Neuronal stem cell (in vitro differentiated cells): ENCODE results near the gene ARHGAP29.

ENCODE experiments used
- DNase-seq: peaks from one replicate; pipeline ENCODE4 v3.0.0-alpha.2; 2013; ENCODE audit warnings: low spot score
- H2AFZ ChIP-seq: one replicate; pipeline ENCODE4 v1.6.1; 2013; ENCODE audit warnings: mild to moderate bottlenecking, low read length, inconsistent platforms
- H2AK5ac ChIP-seq: 2 replicates; pipeline ENCODE4 v1.6.1; 2013; ENCODE audit warnings: low read depth, mild to moderate bottlenecking, inconsistent platforms, low read length, moderate library complexity, mixed read lengths
- H2BK120ac ChIP-seq: 2 replicates; pipeline ENCODE4 v1.6.1; 2013; ENCODE audit warnings: low read depth, mild to moderate bottlenecking, inconsistent platforms, low read length, moderate library complexity, mixed read lengths
- H2BK12ac ChIP-seq: one replicate; pipeline ENCODE4 v1.6.1; 2013; ENCODE audit warnings: low read length, inconsistent platforms
- H2BK15ac ChIP-seq: 2 replicates; pipeline ENCODE4 v1.6.1; 2013; ENCODE audit warnings: mild to moderate bottlenecking, low read length, inconsistent platforms, mixed read lengths
- H2BK5ac ChIP-seq: one replicate; pipeline ENCODE4 v1.6.1; 2013; ENCODE audit warnings: inconsistent platforms, mild to moderate bottlenecking, low read length, moderate library complexity
- H3K14ac ChIP-seq: one replicate; pipeline ENCODE4 v1.6.1; 2013; ENCODE audit warnings: low read length, inconsistent platforms
- H3K18ac ChIP-seq: 2 replicates; pipeline ENCODE4 v1.6.1; 2013; ENCODE audit warnings: low read length, inconsistent platforms
- H3K23ac ChIP-seq: 2 replicates; pipeline ENCODE4 v1.6.1; 2013; ENCODE audit warnings: low read depth, mild to moderate bottlenecking, mixed read lengths, low read length, inconsistent platforms; ENCODE audit not compliant: poor library complexity
- H3K27ac ChIP-seq: replicated peaks from 3 replicates; pipeline ENCODE4 v1.5.1; 2013; ENCODE audit warnings: low read length, inconsistent platforms
- H3K27me3 ChIP-seq, 3 experiments: 2 replicates each; pipeline ENCODE4 v1.6.1; 2013; ENCODE audit warnings: low read length in 3 of 3, mild to moderate bottlenecking in 2 of 3, inconsistent platforms in 1 of 3, low read depth in 1 of 3, mixed read lengths in 1 of 3, moderate library complexity in 1 of 3; ENCODE audit not compliant: control insufficient read depth in 3 of 3, insufficient read depth in 3 of 3
- H3K36me3 ChIP-seq, 2 donors: replicated peaks in 1 of 2; 2 replicates each; pipeline ENCODE4 v1.6.1; 2013; ENCODE audit warnings: low read length in 2 of 2; ENCODE audit not compliant: control insufficient read depth in 2 of 2, insufficient read depth in 2 of 2
- H3K4ac ChIP-seq: 2 replicates; pipeline ENCODE4 v1.6.1; 2013; ENCODE audit warnings: inconsistent platforms, mild to moderate bottlenecking, low read length, moderate library complexity
- H3K4me1 ChIP-seq, 2 donors: 1 replicate in 1 of 2; 2 replicates in 1 of 2; pipeline ENCODE4 v1.6.1; 2013; ENCODE audit warnings: low read length in 2 of 2, low read depth in 1 of 2; ENCODE audit not compliant: control insufficient read depth in 2 of 2, insufficient read depth in 1 of 2
- H3K4me2 ChIP-seq: one replicate; pipeline ENCODE4 v1.6.1; 2013; ENCODE audit warnings: mild to moderate bottlenecking, low read length, inconsistent platforms; ENCODE audit not compliant: insufficient read depth, poor library complexity, severe bottlenecking
- H3K4me3 ChIP-seq, 2 donors: 2 replicates each; pipeline ENCODE4 v1.5.1; 2013; ENCODE audit warnings: low read length in 2 of 2, mild to moderate bottlenecking in 2 of 2, inconsistent platforms in 1 of 2, moderate library complexity in 1 of 2
- H3K79me1 ChIP-seq: one replicate; pipeline ENCODE4 v1.6.1; 2013; ENCODE audit warnings: low read depth, mild to moderate bottlenecking, inconsistent platforms, low read length, moderate library complexity
- H3K9ac ChIP-seq: one replicate; pipeline ENCODE4 v1.6.1; 2013; ENCODE audit warnings: mild to moderate bottlenecking, low read depth, low read length, inconsistent platforms; ENCODE audit not compliant: poor library complexity
- H3K9me3 ChIP-seq, 2 donors: replicated peaks in 1 of 2; 2 replicates each; pipeline versions ENCODE3 to v1.6.1; 2013; ENCODE audit warnings: low read length in 2 of 2, mild to moderate bottlenecking in 2 of 2, inconsistent platforms in 1 of 2, low read depth in 1 of 2, mixed read lengths in 1 of 2, moderate library complexity in 1 of 2; ENCODE audit not compliant: control insufficient read depth in 2 of 2, insufficient read depth in 1 of 2
- H4K8ac ChIP-seq: one replicate; pipeline ENCODE4 v1.6.1; 2013; ENCODE audit warnings: low read depth, mild to moderate bottlenecking, inconsistent platforms, low read length, moderate library complexity
- H4K91ac ChIP-seq: one replicate; pipeline ENCODE4 v1.6.1; 2013; ENCODE audit warnings: low read length, low read depth, mild to moderate bottlenecking, inconsistent platforms; ENCODE audit not compliant: poor library complexity
- WGBS, 2 donors: extraction: QIAGEN DNeasy Blood & Tissue Kit; methylation state at CpG; one replicate each; pipeline ENCODE4 v1.1.7; 2013; ENCODE audit warnings: missing lambda C conversion rate in 2 of 2, mixed read lengths in 1 of 2; ENCODE audit not compliant: insufficient read length in 2 of 2, insufficient replicate concordance in 1 of 2; ENCODE audit errors: extremely low coverage in 2 of 2; 5-methylcytosine and 5-hydroxymethylcytosine counted together

ARHGAP29 gene

DNA sequence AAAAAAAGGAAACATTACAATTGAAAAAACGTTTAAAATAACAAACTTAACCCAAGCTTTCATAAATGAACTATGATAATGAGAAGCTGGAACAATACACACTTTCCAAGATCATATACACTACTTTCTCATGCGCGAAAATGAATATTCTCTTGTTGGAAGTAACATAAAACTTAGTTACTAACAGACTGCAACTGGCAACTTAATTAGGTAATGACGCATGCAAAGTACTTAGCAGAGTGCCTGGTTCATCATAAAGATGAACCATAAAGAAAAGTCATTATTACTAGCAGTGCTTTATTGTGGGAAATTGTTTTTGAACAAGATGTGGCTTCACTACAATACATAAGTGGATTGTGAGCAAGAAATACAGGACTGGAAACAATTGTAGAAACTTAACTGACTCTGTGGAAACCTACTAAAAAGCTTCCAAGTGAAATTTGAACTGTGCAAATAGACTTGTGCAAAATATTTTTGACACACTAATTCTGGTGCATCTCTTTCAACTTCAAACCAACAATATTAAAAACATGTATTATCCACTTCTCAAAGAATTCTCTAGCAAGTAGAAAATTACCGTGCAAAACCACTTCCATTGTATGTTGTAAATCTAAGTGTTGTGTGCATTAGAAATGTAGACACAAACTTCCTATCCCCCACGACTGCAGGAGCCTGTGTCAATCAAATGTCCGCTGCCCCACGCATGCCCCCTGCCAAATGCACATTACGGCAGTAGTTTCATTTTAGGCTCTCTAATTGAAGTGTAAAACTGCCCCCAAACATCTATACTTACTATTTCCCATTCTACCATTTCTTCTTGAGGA lies 2.0 kb downstream of the ARHGAP29 start:
- H3K9me3 ChIP-seq: no peaks in the 10 kb centered on the region
- no peak overlapping the region for H3K27ac ChIP-seq
- H3K27me3 ChIP-seq: peaks cover 0 to 20% (median 20%) of the 10 kb centered on the region in 3 experiments
- H2BK5ac ChIP-seq: no peak overlapping the region
- peaks cover 0 to 11% of the 10 kb centered on the region in 2 donors for H3K4me1 ChIP-seq
- H3K4me2 ChIP-seq: no peak overlapping the region
- no peak overlapping the region for H2AK5ac ChIP-seq
- H3K9ac ChIP-seq: no peak overlapping the region
- H3K36me3 ChIP-seq: no peaks in the 10 kb centered on the region
- no peak overlapping the region for H4K8ac ChIP-seq
- no peaks in the 10 kb centered on the region for H3K79me1 ChIP-seq
- no peak overlapping the region for H2BK12ac ChIP-seq
- no peak overlapping the region for H3K4ac ChIP-seq
- H3K14ac ChIP-seq: no peak overlapping the region
- no peak overlapping the region for H2BK15ac ChIP-seq
- peak overlapping the region in 1 of 2 donors; percentile 85 for H3K4me3 ChIP-seq
- peak overlapping the region; percentile 99 for H2AFZ ChIP-seq
- no peak overlapping the region for H3K23ac ChIP-seq
- H2BK120ac ChIP-seq: no peak overlapping the region
- no CpG with 5 or more reads among the region's 9 CpGs for WGBS, 2 donors
- no peak for DNase-seq
- H3K18ac ChIP-seq: no peak overlapping the region
- no peak overlapping the region for H4K91ac ChIP-seq

DNA sequence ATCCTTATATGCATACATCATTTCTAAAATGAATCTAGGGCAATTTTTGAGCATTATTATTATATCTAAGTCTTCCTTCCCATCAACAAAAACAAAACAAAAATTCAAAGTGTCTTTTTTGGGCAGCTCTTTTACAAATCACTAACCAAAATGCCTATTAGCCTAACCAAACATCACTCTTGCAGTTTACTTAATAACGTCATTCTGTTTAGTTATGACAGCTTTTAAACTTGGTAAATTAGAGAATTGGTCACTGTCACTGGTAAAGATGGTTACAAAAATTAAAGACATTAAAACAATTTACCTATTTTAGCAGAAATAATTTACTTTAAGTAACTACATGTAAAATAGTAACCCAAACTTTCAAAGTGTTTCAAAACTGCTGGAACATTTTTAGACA lies 2.8 kb downstream of the ARHGAP29 start:
- H4K8ac ChIP-seq: no peak overlapping the region
- H2BK15ac ChIP-seq: no peak overlapping the region
- H3K4me1 ChIP-seq: peaks cover 0 to 11% of the 10 kb centered on the region in 2 donors
- H3K9me3 ChIP-seq: no peaks in the 10 kb centered on the region
- H2AK5ac ChIP-seq: no peak overlapping the region
- no CpG with 5 or more reads among the region's 1 CpG for WGBS, 2 donors
- H3K23ac ChIP-seq: no peak overlapping the region
- no peak overlapping the region for H3K9ac ChIP-seq
- DNase-seq: no peak
- H3K79me1 ChIP-seq: no peaks in the 10 kb centered on the region
- peaks cover 0 to 16% (median 14%) of the 10 kb centered on the region in 3 experiments for H3K27me3 ChIP-seq
- no peak overlapping the region for H2BK120ac ChIP-seq
- H3K4ac ChIP-seq: no peak overlapping the region
- H4K91ac ChIP-seq: no peak overlapping the region
- no peak overlapping the region for H3K4me2 ChIP-seq
- H2AFZ ChIP-seq: no peak overlapping the region
- no peak overlapping the region for H3K4me3 ChIP-seq
- no peak overlapping the region for H2BK12ac ChIP-seq
- no peak overlapping the region for H3K27ac ChIP-seq
- H3K36me3 ChIP-seq: no peaks in the 10 kb centered on the region
- H3K14ac ChIP-seq: no peak overlapping the region
- no peak overlapping the region for H3K18ac ChIP-seq
- H2BK5ac ChIP-seq: no peak overlapping the region

DNA sequence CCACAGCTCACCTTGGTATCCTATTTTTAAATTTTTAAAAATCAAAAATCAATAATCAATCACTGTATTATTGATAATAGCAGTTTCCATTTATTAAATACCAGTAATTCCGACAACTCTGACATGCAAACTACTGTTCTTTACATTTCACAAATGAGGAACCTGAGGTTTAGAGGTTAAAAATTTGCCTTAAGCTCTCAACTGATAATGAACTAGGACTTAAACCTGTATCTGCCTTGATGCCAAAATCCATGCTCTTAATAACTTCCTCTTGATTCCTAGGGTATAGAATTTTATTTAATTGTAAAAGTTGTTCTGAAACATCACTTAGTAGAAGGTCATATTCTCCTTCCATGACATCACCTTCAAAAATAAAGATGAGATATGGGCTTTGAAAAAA lies 5.6 kb downstream of the ARHGAP29 start:
- Histone ChIP-seq H4K8ac (no peak overlapping the region), H3K4ac (no peak overlapping the region), H2BK5ac (no peak overlapping the region), H2BK12ac (no peak overlapping the region), H3K79me1 (no peaks in the 10 kb centered on the region), H2AFZ (no peak overlapping the region), H3K4me3 (no peak overlapping the region), H3K4me2 (no peak overlapping the region), H2AK5ac (no peak overlapping the region), H3K27ac (no peak overlapping the region), H3K9me3 (no peaks in the 10 kb centered on the region), H3K4me1 (peaks cover 0 to 11% of the 10 kb centered on the region in 2 donors), H3K23ac (no peak overlapping the region), H3K9ac (no peak overlapping the region), H3K27me3 (peaks cover 0 to 5% (median 0%) of the 10 kb centered on the region in 3 experiments), H2BK15ac (no peak overlapping the region), H3K14ac (no peak overlapping the region), H4K91ac (no peak overlapping the region), H2BK120ac (no peak overlapping the region), H3K36me3 (no peaks in the 10 kb centered on the region), H3K18ac (no peak overlapping the region)
- DNase-seq: no peak
- whole genome bisulfite sequencing, 2 donors: no CpG with 5 or more reads among the region's 1 CpG

DNA sequence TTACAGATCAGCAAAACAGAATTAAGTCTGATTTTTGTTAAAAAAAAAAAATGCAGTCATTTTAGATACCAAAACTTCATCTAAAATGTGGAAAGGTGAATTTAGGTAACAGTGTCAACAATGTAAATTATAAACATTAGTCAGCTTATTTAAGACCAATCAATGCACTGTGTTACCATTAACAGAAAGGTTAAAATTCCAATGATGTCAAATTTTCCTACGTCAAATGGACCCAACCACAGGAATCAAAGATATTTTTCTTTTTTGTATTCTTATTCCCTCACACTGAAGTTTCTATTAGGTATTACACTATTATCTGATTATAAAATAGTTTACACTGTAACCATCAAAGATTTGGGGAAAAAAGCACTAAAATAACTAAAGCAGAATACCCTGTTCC lies 6.5 kb downstream of the ARHGAP29 start:
- Histone ChIP-seq H3K4ac (no peak overlapping the region), H3K4me3 (no peak overlapping the region), H3K9ac (no peak overlapping the region), H3K4me1 (peaks cover 0 to 7% of the 10 kb centered on the region in 2 donors), H2BK12ac (no peak overlapping the region), H2AFZ (no peak overlapping the region), H4K91ac (no peak overlapping the region), H2BK120ac (no peak overlapping the region), H2AK5ac (no peak overlapping the region), H3K23ac (no peak overlapping the region), H3K36me3 (no peaks in the 10 kb centered on the region), H3K27ac (no peak overlapping the region), H2BK15ac (no peak overlapping the region), H3K9me3 (no peaks in the 10 kb centered on the region), H3K79me1 (no peaks in the 10 kb centered on the region), H3K14ac (no peak overlapping the region), H3K4me2 (no peak overlapping the region), H3K18ac (no peak overlapping the region), H3K27me3 (peaks cover 0 to 2% (median 0%) of the 10 kb centered on the region in 3 experiments), H2BK5ac (no peak overlapping the region), H4K8ac (no peak overlapping the region)
- no peak for DNase-seq
- no CpG with 5 or more reads among the region's 1 CpG for WGBS, 2 donors
